Gastrocnemius medialis (tissue), 4 donors: ENCODE results near the gene USH2A.

Source experiments
- CTCF ChIP-seq, 5 experiments: fragments of 450-650 bp in 3 of 5; fragments of 200-600 bp in 2 of 5; sonication (generic) in 2 of 5; IDR thresholded peaks in 4 of 5; conservative IDR thresholded peaks in 1 of 5; 1 replicate in 4 of 5; 2 replicates in 1 of 5; pipeline ENCODE4 v1.5.1; 2016 to 2019; ENCODE audit warnings: antibody characterized with exemption in 5 of 5, mild to moderate bottlenecking in 3 of 5, moderate library complexity in 3 of 5
- POLR2A ChIP-seq, 2 donors: fragments of 450-650 bp; IDR thresholded peaks; one replicate each; pipeline ENCODE4 v1.6.1; 2017; ENCODE audit warnings: antibody characterized with exemption in 2 of 2, mild to moderate bottlenecking in 2 of 2, moderate library complexity in 2 of 2

DNA sequence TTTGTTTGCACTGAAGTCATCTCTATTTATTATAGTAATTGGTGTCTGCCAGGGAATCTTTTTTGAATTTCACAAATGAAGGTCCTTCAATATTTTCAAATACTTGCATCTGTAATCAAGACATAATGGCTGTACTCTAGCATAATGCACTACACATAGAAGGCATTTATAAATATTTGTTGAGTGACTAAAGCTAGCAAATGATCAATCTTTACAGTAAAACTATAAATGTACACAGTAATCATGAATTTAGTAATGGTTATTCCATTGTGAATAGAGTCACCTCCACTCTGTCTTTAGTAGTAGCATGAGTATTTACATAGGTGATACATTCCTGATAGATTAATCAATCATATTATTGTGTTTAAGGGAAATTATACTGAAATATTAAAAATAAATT, 119.6 kb downstream of the USH2A start:
- no peak for TF ChIP-seq POLR2A (IDR thresholded peaks at IDR 0.05)
- no peak for TF ChIP-seq CTCF (IDR thresholded peaks at IDR 0.05 in 4 of 5, conservative IDR thresholded peaks at IDR 0.05 in 1 of 5)
